Measurements from ENCODE around the gene HAUS2.

DNA sequence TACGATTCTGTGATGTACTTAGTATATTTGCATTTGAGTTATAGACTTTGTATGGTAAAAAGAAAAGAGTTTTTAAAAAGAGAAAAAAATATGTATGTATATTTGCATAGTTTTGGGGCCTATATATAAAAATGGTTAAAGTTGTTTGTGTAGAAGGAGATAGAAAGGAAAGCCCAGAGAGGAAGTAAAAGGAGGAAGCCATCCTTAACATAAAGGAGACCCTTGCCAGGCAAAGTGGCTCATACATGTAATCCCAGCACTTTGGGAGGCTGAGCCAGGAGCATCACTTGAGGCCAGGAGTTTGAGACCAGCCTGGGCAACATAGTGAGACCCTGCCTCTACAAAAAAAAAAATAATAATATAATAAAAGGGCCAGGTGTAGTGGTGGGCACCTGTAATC, 44.8 kb upstream of the HAUS2 start:
- TF ChIP-seq, protein P1, sequence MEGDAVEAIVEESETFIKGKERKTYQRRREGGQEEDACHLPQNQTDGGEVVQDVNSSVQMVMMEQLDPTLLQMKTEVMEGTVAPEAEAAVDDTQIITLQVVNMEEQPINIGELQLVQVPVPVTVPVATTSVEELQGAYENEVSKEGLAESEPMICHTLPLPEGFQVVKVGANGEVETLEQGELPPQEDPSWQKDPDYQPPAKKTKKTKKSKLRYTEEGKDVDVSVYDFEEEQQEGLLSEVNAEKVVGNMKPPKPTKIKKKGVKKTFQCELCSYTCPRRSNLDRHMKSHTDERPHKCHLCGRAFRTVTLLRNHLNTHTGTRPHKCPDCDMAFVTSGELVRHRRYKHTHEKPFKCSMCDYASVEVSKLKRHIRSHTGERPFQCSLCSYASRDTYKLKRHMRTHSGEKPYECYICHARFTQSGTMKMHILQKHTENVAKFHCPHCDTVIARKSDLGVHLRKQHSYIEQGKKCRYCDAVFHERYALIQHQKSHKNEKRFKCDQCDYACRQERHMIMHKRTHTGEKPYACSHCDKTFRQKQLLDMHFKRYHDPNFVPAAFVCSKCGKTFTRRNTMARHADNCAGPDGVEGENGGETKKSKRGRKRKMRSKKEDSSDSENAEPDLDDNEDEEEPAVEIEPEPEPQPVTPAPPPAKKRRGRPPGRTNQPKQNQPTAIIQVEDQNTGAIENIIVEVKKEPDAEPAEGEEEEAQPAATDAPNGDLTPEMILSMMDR (IDR thresholded peaks at IDR 0.05; ENCODE audit: extremely low read depth in 1 of 2, insufficient read depth in 1 of 2, low read depth in 1 of 2, low read length in 2 of 2), result no peak
- no peak for TF ChIP-seq POLR2A (IDR thresholded peaks at IDR 0.05; ENCODE audit: low read depth, low read length)
- no peak for TF ChIP-seq MYC (IDR thresholded peaks at IDR 0.05; ENCODE audit: low read depth, low read length)
- no peak for TF ChIP-seq POLR2AphosphoS5 (IDR thresholded peaks at IDR 0.05; ENCODE audit: insufficient read depth, low read depth, low read length)
- TF ChIP-seq EZH2 (IDR thresholded peaks at IDR 0.05; ENCODE audit: borderline replicate concordance, low read depth, low read length, severe bottlenecking), result no peak

All from endothelial cell of umbilical vein (primary cell).